ENCODE measurements around the gene VEGFA. TPM values are rescaled to one million over a fixed set of nuclear protein-coding genes. Genes with fewer than 3 reads are reported as not detected.

Gene VEGFA
- total RNA-seq, 1 experiment from 2014 or later = 407 TPM

- BruUV-seq (replicated peaks) = no TSS peak
- H3K4me1 Mint-ChIP-seq (ENCODE audit: low read depth, unreplicated experiment) = peaks cover 41% of the 10 kb centered on the region
- CTCF ChIA-PET = interaction anchor here (0.7 to 1.1 kb wide), 2 partner anchors 20 to 115 kb away, joined by 3 read pairs; no protein-coding TSS in a partner anchor
- H3K27me3 Mint-ChIP-seq (ENCODE audit: unreplicated experiment) = no peaks in the 10 kb centered on the region
- TF ChIP-seq CTCF (IDR thresholded peaks at IDR 0.05; ENCODE audit: unreplicated experiment) = no peak
- peaks cover 9% of the 10 kb centered on the region for H3K36me3 Mint-ChIP-seq (ENCODE audit: insufficient read depth, unreplicated experiment)
- no peak overlapping the region for H3K27ac Mint-ChIP-seq (ENCODE audit: unreplicated experiment)
- no peak overlapping the region for H3K4me3 Mint-ChIP-seq (ENCODE audit: low read depth, unreplicated experiment)
- DNase-seq = no peak
- no peaks in the 10 kb centered on the region for H3K9me3 Mint-ChIP-seq (ENCODE audit: low read depth, unreplicated experiment)
- intact Hi-C loops (cut with micrococcal nuclease; ENCODE audit: unreplicated experiment) = no loop called here
Measured at GRCh38 chr6:43739642-43740091, 30.3 kb upstream of the VEGFA start.

- no peak overlapping the region for H3K4me3 Mint-ChIP-seq (ENCODE audit: low read depth, unreplicated experiment)
- H3K27me3 Mint-ChIP-seq (ENCODE audit: unreplicated experiment) = peaks cover under 1% of the 10 kb centered on the region
- CTCF ChIA-PET = interaction anchor here (0.7 to 1.1 kb wide), 3 partner anchors 16 to 116 kb away, joined by 3 read pairs; no protein-coding TSS in a partner anchor
- intact Hi-C loops (cut with micrococcal nuclease; ENCODE audit: unreplicated experiment) = no loop called here
- no peak for TF ChIP-seq CTCF (IDR thresholded peaks at IDR 0.05; ENCODE audit: unreplicated experiment)
- H3K9me3 Mint-ChIP-seq (ENCODE audit: low read depth, unreplicated experiment) = no peaks in the 10 kb centered on the region
- peaks cover 9% of the 10 kb centered on the region for H3K36me3 Mint-ChIP-seq (ENCODE audit: insufficient read depth, unreplicated experiment)
- DNase-seq = no peak
- no TSS peak for BruUV-seq (replicated peaks)
- no peak overlapping the region for H3K27ac Mint-ChIP-seq (ENCODE audit: unreplicated experiment)
- H3K4me1 Mint-ChIP-seq (ENCODE audit: low read depth, unreplicated experiment) = peaks cover 41% of the 10 kb centered on the region
Measured at GRCh38 chr6:43740321-43740960, 29.6 kb upstream of the VEGFA start.

- no TSS peak for BruUV-seq (replicated peaks)
- Mint-ChIP-seq H3K27me3 (ENCODE audit: unreplicated experiment) (peaks cover 8% of the 10 kb centered on the region), H3K4me1 (ENCODE audit: low read depth, unreplicated experiment) (peaks cover 41% of the 10 kb centered on the region), H3K9me3 (ENCODE audit: low read depth, unreplicated experiment) (no peaks in the 10 kb centered on the region), H3K27ac (ENCODE audit: unreplicated experiment) (no peak overlapping the region), H3K4me3 (ENCODE audit: low read depth, unreplicated experiment) (no peak overlapping the region), H3K36me3 (ENCODE audit: insufficient read depth, unreplicated experiment) (peaks cover 9% of the 10 kb centered on the region)
- no peak for DNase-seq
- CTCF ChIA-PET = interaction anchor here (0.7 kb wide), 1 partner anchor 16 kb away, joined by 3 read pairs; no protein-coding TSS in a partner anchor
- intact Hi-C loops (cut with micrococcal nuclease; ENCODE audit: unreplicated experiment) = no loop called here
- no peak for TF ChIP-seq CTCF (IDR thresholded peaks at IDR 0.05; ENCODE audit: unreplicated experiment)
Measured at GRCh38 chr6:43740961-43741764, 28.8 kb upstream of the VEGFA start.

GRCh38 chr6:43741829-43742228 lies 28.2 kb upstream of the VEGFA start:
- no peak overlapping the region for H3K27ac Mint-ChIP-seq (ENCODE audit: unreplicated experiment)
- no peak for DNase-seq
- no TSS peak for BruUV-seq (replicated peaks)
- intact Hi-C loops (cut with micrococcal nuclease; ENCODE audit: unreplicated experiment) = no loop called here
- CTCF ChIA-PET = no interaction called here
- H3K4me3 Mint-ChIP-seq (ENCODE audit: low read depth, unreplicated experiment) = no peak overlapping the region
- H3K4me1 Mint-ChIP-seq (ENCODE audit: low read depth, unreplicated experiment) = peaks cover 34% of the 10 kb centered on the region
- H3K9me3 Mint-ChIP-seq (ENCODE audit: low read depth, unreplicated experiment) = no peaks in the 10 kb centered on the region
- peaks cover 14% of the 10 kb centered on the region for H3K27me3 Mint-ChIP-seq (ENCODE audit: unreplicated experiment)
- TF ChIP-seq CTCF (IDR thresholded peaks at IDR 0.05; ENCODE audit: unreplicated experiment) = no peak
- H3K36me3 Mint-ChIP-seq (ENCODE audit: insufficient read depth, unreplicated experiment) = peaks cover 9% of the 10 kb centered on the region
